CD4-positive, alpha-beta T cell treated with Interleukin-15 for 4 hours (primary cell): ENCODE data around the gene GPR32.
A peak's percentile ranks its signal among the peaks of the same experiment; 100 is the strongest.
"Not testable (repeated sequence)": the region's sequence is repeated elsewhere in the genome, so short reads cannot be mapped to it uniquely, and the experiment has no call there.

Source experiments
- DNase-seq: peaks from one replicate; pipeline ENCODE4 v3.0.0-alpha.2; 2020; ENCODE audit warnings: low spot score

The GPR32 gene

DNA sequence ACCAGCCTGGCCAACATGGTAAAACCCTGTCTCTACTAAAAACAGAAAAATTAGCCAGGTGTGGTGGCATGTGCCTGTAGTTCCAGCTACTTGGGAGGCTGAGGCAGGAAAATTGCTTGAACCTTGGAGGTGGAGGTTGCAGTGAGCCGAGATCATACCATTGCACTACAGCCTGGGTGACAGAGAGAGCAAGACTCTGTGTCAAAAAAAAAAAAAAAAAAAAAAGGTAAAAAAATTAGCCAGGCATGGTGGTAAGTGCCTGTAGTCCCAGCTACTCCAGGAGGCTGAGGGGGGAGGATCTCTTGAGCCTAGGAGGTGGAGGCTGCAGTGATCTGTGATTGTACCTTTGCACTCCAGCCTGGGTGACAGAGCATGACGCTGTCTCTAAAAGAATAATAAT lies at the start of gene GPR32:
GPR32 (plus strand) TSS at position 301 of the 400 bp plus-strand sequence. CDS start 137 bp downstream, outside the sequence.
- DNase-seq: not testable (repeated sequence)

GRCh38 chr19:50720921-50721381 lies 49.3 kb upstream of the GPR32 start:
- DNase-seq: no peak

GRCh38 chr19:50721441-50722137 lies 48.7 kb upstream of the GPR32 start:
- DNase-seq: no peak

- no peak for DNase-seq
Measured at GRCh38 chr19:50722201-50723013, 47.9 kb upstream of the GPR32 start.

DNA sequence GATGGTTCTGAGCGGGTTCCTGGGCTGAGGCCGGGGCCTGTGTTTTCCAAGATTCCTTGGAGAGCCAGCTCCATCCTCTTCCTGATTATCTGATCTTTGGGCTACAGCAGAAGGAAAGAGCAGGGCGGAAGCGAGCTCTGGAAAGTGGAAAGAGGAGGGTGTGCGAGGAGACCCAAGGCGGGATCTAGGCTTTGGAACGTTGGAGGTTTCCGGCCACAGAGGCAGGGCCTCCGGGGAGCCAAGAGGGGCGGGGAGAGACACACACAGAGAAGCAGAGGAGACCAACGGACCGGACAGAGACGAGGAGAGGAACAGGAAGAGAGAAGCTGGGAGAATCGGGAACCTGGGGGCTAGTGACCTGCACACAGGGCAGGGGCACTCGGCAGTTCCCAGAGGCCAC lies 47.2 kb upstream of the GPR32 start, which contains the start of gene CLEC11A:
CLEC11A (plus strand) TSS at position 296 of the 400 bp plus-strand sequence. CDS start 162 bp downstream, outside the sequence.
- no peak for DNase-seq

DNA sequence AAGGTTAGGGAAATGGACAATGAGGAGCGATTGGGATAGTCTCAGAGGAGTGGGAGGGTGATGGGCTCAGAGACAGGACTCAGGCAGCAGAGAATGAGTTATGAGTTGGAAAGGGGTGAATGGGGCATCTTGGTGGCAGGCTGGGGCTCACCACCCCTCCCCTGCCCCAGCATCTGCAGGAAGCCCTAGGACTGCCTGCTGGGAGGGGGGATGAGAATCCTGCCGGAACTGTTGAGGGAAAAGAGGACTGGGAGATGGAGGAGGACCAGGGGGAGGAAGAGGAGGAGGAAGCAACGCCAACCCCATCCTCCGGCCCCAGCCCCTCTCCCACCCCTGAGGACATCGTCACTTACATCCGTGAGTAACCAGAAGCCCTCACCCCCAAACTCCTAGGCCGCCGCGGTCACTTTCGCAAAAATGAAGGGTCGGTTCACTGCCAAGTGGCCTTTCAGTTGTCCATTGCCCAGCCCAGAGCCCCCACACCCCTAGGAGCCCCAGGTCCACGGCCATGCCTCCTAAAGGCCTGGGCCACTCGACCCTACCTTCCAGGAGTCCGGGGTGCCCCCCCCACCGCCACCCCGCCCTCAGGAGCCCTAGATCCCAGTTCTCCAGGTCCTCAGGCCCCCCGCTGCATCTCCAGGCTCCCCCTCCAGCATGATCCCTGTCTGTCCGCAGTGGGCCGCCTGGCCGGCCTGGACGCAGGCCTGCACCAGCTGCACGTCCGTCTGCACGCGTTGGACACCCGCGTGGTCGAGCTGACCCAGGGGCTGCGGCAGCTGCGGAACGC lies 46.3 kb upstream of the GPR32 start:
- DNase-seq: no peak

DNA sequence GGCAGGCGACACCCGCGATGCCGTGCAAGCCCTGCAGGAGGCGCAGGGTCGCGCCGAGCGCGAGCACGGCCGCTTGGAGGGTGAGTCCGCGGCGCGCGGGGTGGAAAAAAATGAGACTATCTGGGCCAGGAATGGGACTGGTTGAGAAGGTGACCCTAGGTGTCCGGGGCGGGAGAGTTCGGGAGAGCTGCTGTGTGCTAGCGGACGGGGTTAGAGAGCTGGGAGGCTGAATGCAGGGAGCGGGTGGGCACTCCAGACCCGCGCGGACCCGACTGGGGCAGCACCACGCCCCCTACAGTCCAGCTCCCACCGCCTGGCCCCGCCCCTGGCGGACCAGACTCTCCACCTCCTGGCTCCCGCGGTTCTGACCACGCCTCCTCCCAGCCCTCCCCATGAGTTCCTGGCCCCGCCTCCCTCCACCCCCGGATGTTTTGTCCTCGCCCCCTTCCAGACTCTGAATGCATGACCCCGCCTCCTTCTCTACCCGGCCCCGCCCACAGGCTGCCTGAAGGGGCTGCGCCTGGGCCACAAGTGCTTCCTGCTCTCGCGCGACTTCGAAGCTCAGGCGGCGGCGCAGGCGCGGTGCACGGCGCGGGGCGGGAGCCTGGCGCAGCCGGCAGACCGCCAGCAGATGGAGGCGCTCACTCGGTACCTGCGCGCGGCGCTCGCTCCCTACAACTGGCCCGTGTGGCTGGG lies 45.6 kb upstream of the GPR32 start:
- DNase-seq: peak; percentile 91

GRCh38 chr19:50725218-50725910 lies 44.9 kb upstream of the GPR32 start:
- no peak for DNase-seq

DNA sequence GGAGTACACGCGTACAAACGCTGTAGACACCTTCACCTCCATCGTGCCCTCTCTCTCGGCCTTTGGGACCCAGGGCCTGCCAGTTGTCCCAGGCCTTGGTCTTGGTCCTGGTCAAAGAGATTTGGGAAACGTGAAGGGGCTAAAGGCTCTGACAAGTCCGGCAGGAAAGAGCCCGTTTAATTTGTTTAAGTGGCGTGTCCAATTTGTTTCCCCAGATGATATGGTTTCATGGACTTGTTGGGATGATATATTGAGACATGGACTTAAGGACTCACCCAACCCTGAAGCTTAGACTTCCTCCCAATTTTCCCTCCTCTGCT lies 44.4 kb upstream of the GPR32 start:
- DNase-seq: no peak

DNA sequence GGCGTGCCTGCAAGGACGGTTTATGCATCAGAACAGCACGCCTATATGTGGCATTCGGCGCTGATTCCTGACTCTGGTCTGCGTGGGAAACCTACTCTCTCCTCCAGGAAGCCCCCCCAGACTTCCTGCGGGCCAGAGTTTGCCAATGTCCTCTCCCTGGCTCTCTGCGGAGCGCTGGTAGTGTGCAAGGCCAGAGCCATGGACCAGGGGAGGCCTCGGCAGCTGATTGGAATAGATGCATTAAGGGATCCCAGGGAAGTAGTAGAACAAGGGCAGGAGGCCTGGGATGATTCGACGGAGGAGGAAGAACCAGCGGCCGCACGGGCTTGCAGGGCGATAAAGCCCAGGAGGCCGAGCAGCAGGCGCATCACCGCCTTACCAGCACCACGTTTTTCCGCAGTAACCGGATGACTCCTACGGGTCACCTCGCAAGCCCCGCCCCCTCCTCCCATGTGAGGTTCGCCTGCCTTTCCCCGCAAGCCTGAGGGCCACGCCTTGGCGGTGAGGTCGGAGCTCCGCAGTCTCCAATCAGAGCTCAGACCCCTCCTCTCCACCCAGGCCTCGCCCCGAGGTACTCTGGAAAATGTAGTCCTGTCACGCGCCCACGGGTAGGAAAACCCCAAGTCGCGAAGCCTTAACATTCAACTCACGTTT lies 42.1 kb upstream of the GPR32 start:
- peak; percentile 49 for DNase-seq

DNA sequence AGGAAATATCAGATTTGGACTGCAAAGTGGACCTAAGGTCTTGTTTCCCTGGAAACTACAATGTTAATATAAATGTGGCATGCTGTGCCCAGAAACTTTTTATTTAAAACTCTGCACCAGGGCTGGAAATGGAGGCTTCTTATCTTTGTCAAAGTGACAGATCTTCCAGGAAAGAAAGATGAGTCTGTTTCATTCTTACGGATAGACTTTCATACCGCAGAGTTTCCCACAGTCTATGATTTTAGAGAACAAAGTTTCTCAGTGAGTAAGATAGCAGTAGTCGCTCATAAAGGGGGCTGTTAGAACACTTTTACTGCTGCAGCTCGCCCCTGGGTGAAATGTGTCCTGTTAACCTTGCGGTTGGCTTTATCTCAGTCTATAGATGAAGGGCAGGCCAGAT lies 40.4 kb upstream of the GPR32 start:
- DNase-seq: no peak

GRCh38 chr19:50735869-50736268 lies 34.4 kb upstream of the GPR32 start:
- DNase-seq: no peak

- DNase-seq: no peak
Measured at GRCh38 chr19:50736338-50736737, 33.9 kb upstream of the GPR32 start.

DNA sequence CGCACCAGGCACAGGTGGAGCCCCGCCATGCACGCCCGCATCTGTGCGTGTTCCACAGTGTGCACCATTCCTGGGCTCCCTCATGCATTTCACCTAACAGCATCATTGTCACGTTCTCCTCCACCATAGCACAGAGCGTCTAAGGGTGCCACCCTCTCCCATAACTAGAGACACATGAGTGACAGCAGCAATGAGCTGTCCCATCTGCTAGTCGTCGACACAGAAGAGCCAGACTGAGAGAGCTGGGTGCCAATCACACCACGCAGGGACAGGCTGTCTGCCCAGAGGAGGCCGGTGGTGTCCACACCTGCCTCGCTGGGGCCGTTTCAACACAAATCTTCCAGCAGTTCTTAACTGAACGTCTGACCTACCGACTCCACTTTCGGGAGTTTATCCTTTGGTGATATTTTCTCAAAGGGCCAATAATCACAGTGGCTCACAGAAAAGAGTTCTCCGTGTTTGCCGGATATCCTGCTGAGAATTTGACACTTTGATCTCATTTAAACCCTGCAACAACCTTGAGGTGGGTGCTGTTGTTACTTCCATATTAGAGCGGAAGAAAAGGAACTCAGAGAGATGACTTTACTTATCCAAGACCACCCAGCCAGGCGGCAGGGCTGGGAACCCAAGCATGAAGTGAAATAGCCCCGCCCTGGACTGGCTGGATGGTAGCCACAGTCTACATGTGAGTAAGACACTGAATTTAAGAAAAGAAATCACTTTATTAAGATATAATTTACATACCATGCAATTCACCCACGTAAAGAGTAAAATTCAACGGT lies 30.9 kb upstream of the GPR32 start:
- DNase-seq: no peak

DNA sequence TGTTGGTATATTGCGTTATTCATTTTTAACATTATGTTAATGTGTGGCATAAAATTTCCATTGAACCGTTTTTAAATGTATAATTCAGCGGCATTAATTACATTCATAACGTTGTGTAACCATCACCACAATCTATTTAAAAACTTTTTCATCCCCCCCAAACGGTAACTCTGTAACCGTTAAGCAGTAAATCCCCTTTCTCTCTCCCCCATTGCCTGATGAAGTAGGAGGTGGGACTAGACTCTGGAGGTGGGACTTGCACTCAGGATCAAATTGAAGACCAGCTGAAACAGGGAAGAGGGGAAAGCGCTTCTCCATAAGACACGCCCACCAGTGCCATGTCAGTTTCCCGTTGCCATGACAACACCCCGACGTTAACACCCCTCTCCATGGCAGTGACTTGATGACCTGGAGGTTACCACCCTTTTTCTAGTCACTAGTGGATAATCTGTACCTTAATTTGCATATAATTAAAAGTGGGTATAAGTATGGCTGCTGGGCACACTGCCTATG lies 30.3 kb upstream of the GPR32 start:
- DNase-seq: no peak

DNA sequence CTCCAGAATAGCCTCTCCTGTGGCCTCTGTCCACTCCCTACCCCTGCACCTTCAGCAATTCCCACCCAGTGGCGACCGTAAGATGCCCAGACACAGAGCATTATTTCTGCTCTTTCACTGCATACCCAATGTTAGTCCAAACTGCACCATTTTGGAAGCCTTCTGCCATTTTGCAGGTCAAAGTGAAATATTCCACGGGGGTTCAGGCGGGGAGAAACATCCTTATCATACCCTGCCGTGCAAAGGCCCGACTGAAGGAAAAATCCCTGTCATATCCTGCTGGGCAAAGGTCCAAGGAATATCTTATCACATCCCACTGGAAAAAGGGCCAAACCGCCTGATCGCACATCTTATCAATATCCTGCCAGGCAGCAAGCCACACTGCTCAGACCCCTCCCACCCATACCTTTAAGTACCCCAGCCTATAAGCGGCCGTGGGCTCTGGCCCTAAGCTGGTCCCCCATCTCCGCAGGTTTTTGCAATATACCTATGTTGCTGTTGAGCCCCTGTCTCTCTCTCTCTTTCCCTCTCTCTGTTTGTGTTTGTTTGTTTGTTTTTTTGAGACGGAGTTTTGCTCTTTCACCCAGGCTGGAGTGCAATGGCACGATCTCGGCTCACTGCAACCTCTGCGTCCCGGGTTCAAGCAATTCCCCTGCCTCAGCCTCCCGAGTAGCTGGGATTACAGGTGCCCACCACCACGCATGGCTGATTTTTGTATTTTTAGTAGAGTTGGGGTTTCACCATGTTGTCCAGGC lies 28.9 kb upstream of the GPR32 start:
- no peak for DNase-seq

DNA sequence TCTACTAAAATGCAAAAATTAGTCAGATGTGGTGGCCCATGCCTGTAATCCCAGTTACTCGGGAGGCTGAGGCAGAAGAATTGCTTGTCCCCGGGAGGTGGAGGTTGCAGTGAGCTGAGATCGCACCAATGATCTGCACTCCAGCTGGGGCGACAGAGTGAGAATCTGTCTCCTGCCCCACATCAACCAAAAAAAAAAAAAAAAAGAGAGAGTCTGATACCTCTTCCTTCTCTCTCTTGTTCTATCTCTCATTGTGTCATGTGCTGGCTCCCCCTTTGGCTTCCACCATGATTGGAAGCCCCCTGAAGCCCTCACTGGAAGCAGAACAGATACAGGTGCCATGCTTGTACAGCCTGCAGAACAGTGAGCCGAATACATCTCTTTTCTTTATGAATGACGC lies 26.7 kb upstream of the GPR32 start:
- DNase-seq: no peak

GRCh38 chr19:50745221-50745620 lies 25.0 kb upstream of the GPR32 start:
- no peak for DNase-seq

GRCh38 chr19:50747141-50747540 lies 23.1 kb upstream of the GPR32 start:
- not testable (repeated sequence) for DNase-seq
